Breast epithelium (tissue), 3 donors: ENCODE measurements around the gene SH2D2A.

Experiments used
- POLR2A ChIP-seq: fragments of 450-650 bp; IDR thresholded peaks from one replicate; pipeline ENCODE4 v1.6.1; 2016; ENCODE audit warnings: antibody characterized with exemption, mild to moderate bottlenecking, moderate library complexity
- POLR2AphosphoS5 ChIP-seq, 3 donors: sonication (generic); formaldehyde crosslinking; IDR thresholded peaks; one replicate each; pipeline ENCODE4 v1.6.1; 2017; ENCODE audit warnings: antibody characterized with exemption in 3 of 3
- TF ChIP-seq, protein P1 (sequence below), 3 donors: fragments of 450-650 bp; IDR thresholded peaks; one replicate each; pipeline ENCODE4 v1.5.1; 2016 to 2017; ENCODE audit warnings: antibody characterized with exemption in 3 of 3, mild to moderate bottlenecking in 3 of 3, moderate library complexity in 3 of 3

DNA sequence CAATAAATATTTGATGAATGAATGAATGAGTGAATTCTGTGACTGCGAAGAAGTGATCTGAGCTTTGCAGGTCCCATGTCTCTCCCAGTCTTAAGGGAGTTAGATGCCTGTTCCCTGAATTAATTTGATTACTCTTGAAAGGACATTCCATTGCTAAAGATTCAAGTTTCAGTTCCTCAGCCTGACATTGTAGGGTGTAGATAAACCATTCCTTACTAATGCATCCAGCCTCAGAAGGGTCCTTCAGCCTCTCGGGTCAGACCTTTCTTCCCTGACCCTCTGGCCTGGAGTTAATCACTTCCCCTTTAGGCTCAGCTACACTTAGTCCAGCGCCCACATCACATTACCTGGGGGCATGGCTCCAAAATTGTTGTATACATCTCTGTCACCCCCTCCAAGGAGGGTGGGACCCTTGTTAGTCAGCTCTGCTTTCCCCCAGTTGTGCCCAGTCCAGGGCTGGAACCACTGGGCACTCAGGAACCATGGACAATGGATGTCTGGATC is 39.7 kb upstream of the SH2D2A start:
- TF ChIP-seq, protein P1, sequence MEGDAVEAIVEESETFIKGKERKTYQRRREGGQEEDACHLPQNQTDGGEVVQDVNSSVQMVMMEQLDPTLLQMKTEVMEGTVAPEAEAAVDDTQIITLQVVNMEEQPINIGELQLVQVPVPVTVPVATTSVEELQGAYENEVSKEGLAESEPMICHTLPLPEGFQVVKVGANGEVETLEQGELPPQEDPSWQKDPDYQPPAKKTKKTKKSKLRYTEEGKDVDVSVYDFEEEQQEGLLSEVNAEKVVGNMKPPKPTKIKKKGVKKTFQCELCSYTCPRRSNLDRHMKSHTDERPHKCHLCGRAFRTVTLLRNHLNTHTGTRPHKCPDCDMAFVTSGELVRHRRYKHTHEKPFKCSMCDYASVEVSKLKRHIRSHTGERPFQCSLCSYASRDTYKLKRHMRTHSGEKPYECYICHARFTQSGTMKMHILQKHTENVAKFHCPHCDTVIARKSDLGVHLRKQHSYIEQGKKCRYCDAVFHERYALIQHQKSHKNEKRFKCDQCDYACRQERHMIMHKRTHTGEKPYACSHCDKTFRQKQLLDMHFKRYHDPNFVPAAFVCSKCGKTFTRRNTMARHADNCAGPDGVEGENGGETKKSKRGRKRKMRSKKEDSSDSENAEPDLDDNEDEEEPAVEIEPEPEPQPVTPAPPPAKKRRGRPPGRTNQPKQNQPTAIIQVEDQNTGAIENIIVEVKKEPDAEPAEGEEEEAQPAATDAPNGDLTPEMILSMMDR (IDR thresholded peaks at IDR 0.05), result no peak
- TF ChIP-seq POLR2AphosphoS5 (IDR thresholded peaks at IDR 0.05) (no peak), POLR2A (no peak)
